Measurements from ENCODE around the gene NCBP3.
A peak's percentile ranks its signal among the peaks of the same experiment; 100 is the strongest.
"Not testable (repeated sequence)": the region's sequence is repeated elsewhere in the genome, so short reads cannot be mapped to it uniquely, and the experiment has no call there.

The NCBP3 gene

GRCh38 chr17:3792481-3792880 lies 53.6 kb downstream of the NCBP3 start:
- DNase-seq (ENCODE audit: low read depth, low spot score): no peak

- DNase-seq (ENCODE audit: low read depth, low spot score): no peak
These were observed 57.8 kb downstream of the NCBP3 start for GRCh38 chr17:3788200-3788599.

- not testable (repeated sequence) for DNase-seq (ENCODE audit: low read depth, low spot score)
These were observed 60.7 kb downstream of the NCBP3 start for GRCh38 chr17:3785323-3785722.

- no peak for DNase-seq (ENCODE audit: low read depth, low spot score)
These were observed 63.3 kb downstream of the NCBP3 start for GRCh38 chr17:3782751-3783150.

- no peak for DNase-seq (ENCODE audit: low read depth, low spot score)
These were observed 65.1 kb downstream of the NCBP3 start for GRCh38 chr17:3780986-3781385.

- DNase-seq (ENCODE audit: low read depth, low spot score): no peak
These were observed 68.5 kb downstream of the NCBP3 start for GRCh38 chr17:3777366-3778120.

GRCh38 chr17:3773966-3774365 lies 72.1 kb downstream of the NCBP3 start:
- no peak for DNase-seq (ENCODE audit: low read depth, low spot score)

GRCh38 chr17:3773511-3773910 lies 72.5 kb downstream of the NCBP3 start:
- DNase-seq (ENCODE audit: low read depth, low spot score): no peak

- peak; percentile 56 for DNase-seq (ENCODE audit: low read depth, low spot score)
These were observed 73.3 kb downstream of the NCBP3 start for GRCh38 chr17:3772764-3773163.

GRCh38 chr17:3771140-3771539 lies 74.9 kb downstream of the NCBP3 start:
- no peak for DNase-seq (ENCODE audit: low read depth, low spot score)

GRCh38 chr17:3770466-3770865 lies 75.6 kb downstream of the NCBP3 start:
- no peak for DNase-seq (ENCODE audit: low read depth, low spot score)

- no peak for DNase-seq (ENCODE audit: low read depth, low spot score)
These were observed 77.3 kb downstream of the NCBP3 start for GRCh38 chr17:3768769-3769168.

- no peak for DNase-seq (ENCODE audit: low read depth, low spot score)
These were observed 77.7 kb downstream of the NCBP3 start for GRCh38 chr17:3768341-3768740.

- DNase-seq (ENCODE audit: low read depth, low spot score): no peak
These were observed 79.3 kb downstream of the NCBP3 start for GRCh38 chr17:3766779-3767178.

- DNase-seq (ENCODE audit: low read depth, low spot score): no peak
These were observed 80.1 kb downstream of the NCBP3 start for GRCh38 chr17:3765981-3766380.

- no peak for DNase-seq (ENCODE audit: low read depth, low spot score)
These were observed 82.3 kb downstream of the NCBP3 start for GRCh38 chr17:3763777-3764170.

GRCh38 chr17:3762922-3763776 lies 82.9 kb downstream of the NCBP3 start:
- no peak for DNase-seq (ENCODE audit: low read depth, low spot score)

- DNase-seq (ENCODE audit: low read depth, low spot score): no peak
These were observed 84.1 kb downstream of the NCBP3 start for GRCh38 chr17:3761918-3762380.

GRCh38 chr17:3761036-3761917 lies 84.8 kb downstream of the NCBP3 start:
- DNase-seq (ENCODE audit: low read depth, low spot score): no peak

- no peak for DNase-seq (ENCODE audit: low read depth, low spot score)
These were observed 86.3 kb downstream of the NCBP3 start for GRCh38 chr17:3759597-3760216.

GRCh38 chr17:3755335-3756030 lies 90.6 kb downstream of the NCBP3 start:
- no peak for DNase-seq (ENCODE audit: low read depth, low spot score)

Data from ELF-1 (cell line).